HEK293T (cell line): Measurements from ENCODE around the gene GNB5.

Source experiments
- ARNT ChIP-seq: fragments of 450-650 bp; IDR thresholded peaks from 2 replicates; pipeline ENCODE4 v1.6.1; 2017; ENCODE audit warnings: mild to moderate bottlenecking
- BHLHE40 ChIP-seq: fragments of 450-650 bp; IDR thresholded peaks from 2 replicates; pipeline ENCODE4 v1.6.1; 2016; ENCODE audit warnings: mild to moderate bottlenecking, moderate library complexity, borderline replicate concordance
- ELF4 ChIP-seq: fragments of 450-650 bp; IDR thresholded peaks from 2 replicates; pipeline ENCODE4 v1.6.1; 2017; ENCODE audit warnings: antibody characterized with exemption
- FOXA1 ChIP-seq: fragments of 450-650 bp; IDR thresholded peaks from 2 replicates; pipeline ENCODE4 v1.6.1; 2016; ENCODE audit warnings: mild to moderate bottlenecking
- FOXK2 ChIP-seq: fragments of 450-650 bp; IDR thresholded peaks from 2 replicates; pipeline ENCODE4 v1.6.1; 2016; ENCODE audit warnings: mild to moderate bottlenecking
- FOXM1 ChIP-seq: fragments of 450-650 bp; IDR thresholded peaks from 2 replicates; pipeline ENCODE4 v1.6.1; 2017; ENCODE audit warnings: mild to moderate bottlenecking, borderline replicate concordance
- L3MBTL2 ChIP-seq: fragments of 450-650 bp; conservative IDR thresholded peaks from 2 replicates; pipeline ENCODE4 v1.6.1; 2016; ENCODE audit warnings: mild to moderate bottlenecking
- LEF1 ChIP-seq: fragments of 450-650 bp; IDR thresholded peaks from 2 replicates; pipeline ENCODE4 v1.6.1; 2017; ENCODE audit warnings: mild to moderate bottlenecking, borderline replicate concordance
- NFRKB ChIP-seq: fragments of 450-650 bp; IDR thresholded peaks from 2 replicates; pipeline ENCODE4 v1.6.1; 2016; ENCODE audit warnings: mild to moderate bottlenecking, moderate library complexity
- SP1 ChIP-seq: fragments of 450-650 bp; IDR thresholded peaks from 2 replicates; pipeline ENCODE4 v1.6.1; 2017
- SUZ12 ChIP-seq: fragments of 450-650 bp; IDR thresholded peaks from 2 replicates; pipeline ENCODE4 v1.6.1; 2016; ENCODE audit warnings: mild to moderate bottlenecking
- ZNF384 ChIP-seq: fragments of 450-650 bp; IDR thresholded peaks from 2 replicates; pipeline ENCODE4 v1.6.1; 2016
- TF ChIP-seq, protein P1 (sequence below): fragments of 450-650 bp; IDR thresholded peaks from 2 replicates; pipeline ENCODE4 v1.6.1; 2016

DNA sequence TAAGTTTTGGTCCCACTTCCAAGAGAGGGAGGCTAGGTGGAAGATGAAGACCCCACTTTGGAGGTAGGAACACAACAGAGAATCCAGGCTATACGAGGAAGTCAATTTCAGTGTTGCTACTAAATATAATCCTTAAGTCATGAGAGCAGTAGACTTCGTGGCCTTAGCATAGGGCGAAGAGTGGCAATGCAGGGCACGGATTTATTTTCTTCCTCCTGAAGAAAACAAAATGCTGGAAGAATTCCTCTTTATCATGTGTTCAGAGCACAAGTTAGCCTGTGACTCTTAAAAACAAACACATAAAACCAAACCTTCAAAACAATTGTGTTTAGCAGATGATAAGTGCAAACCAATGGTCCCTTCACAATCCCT, 98.0 kb downstream of the GNB5 start:
- TF ChIP-seq FOXM1, result no peak
- no peak for TF ChIP-seq ZNF384
- TF ChIP-seq L3MBTL2, result no peak
- no peak for TF ChIP-seq ARNT
- TF ChIP-seq SP1, result no peak
- no peak for TF ChIP-seq NFRKB
- TF ChIP-seq FOXK2, result no peak
- no peak for TF ChIP-seq LEF1
- TF ChIP-seq BHLHE40, result no peak
- no peak for TF ChIP-seq SUZ12
- TF ChIP-seq ELF4, result no peak
- TF ChIP-seq, protein P1, sequence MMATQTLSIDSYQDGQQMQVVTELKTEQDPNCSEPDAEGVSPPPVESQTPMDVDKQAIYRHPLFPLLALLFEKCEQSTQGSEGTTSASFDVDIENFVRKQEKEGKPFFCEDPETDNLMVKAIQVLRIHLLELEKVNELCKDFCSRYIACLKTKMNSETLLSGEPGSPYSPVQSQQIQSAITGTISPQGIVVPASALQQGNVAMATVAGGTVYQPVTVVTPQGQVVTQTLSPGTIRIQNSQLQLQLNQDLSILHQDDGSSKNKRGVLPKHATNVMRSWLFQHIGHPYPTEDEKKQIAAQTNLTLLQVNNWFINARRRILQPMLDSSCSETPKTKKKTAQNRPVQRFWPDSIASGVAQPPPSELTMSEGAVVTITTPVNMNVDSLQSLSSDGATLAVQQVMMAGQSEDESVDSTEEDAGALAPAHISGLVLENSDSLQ, result no peak
- TF ChIP-seq FOXA1, result no peak
